H1 (cell line): ENCODE results near the gene RFXANK. TPM values are rescaled to one million over a fixed set of nuclear protein-coding genes. Genes with fewer than 3 reads are reported as not detected.

Experiments used
- CTCF ChIA-PET: fragments of 300-600 bp; sonication (Branson Sonifier 250); formaldehyde crosslinking; loops from one replicate; lab custom pipeline; 2021; ENCODE audit not compliant: partially characterized antibody; lab: Charles Lee
- POLR2A ChIA-PET: fragments of 300-600 bp; sonication (Branson Sonifier 250); formaldehyde crosslinking; loops from one replicate; lab custom pipeline; 2021; ENCODE audit warnings: inconsistent platforms; ENCODE audit not compliant: partially characterized antibody; lab: Charles Lee
- DNase-seq, 2 experiments: peaks; one replicate each; pipeline versions ENCODE4 v3.0.0 to v3.0.0-alpha.2; 2010 to 2022; ENCODE audit warnings: low spot score in 2 of 2, low read depth in 1 of 2, mixed read lengths in 1 of 2
- FAIRE-seq: peaks from 2 replicates; lab custom pipeline; 2011; peaks lifted over from hg19 to GRCh38; lab: Jason Lieb, UNC
- H2AFZ ChIP-seq: 2 replicates; pipeline ENCODE4 v1.8.1; 2012; ENCODE audit warnings: low read length, inconsistent platforms
- H2AK5ac ChIP-seq: 2 replicates; pipeline ENCODE4 v1.6.1; 2013; ENCODE audit warnings: low read depth, low read length
- H2BK120ac ChIP-seq: replicated peaks from 2 replicates; pipeline ENCODE3; 2013; ENCODE audit warnings: low read depth, low read length, inconsistent platforms
- H2BK12ac ChIP-seq: 2 replicates; pipeline ENCODE4 v1.6.1; 2013; ENCODE audit warnings: low read depth, low read length
- H2BK15ac ChIP-seq: 2 replicates; pipeline ENCODE4 v1.6.1; 2013; ENCODE audit warnings: low read length
- H2BK20ac ChIP-seq: 2 replicates; pipeline ENCODE4 v1.6.1; 2013; ENCODE audit warnings: low read length
- H2BK5ac ChIP-seq: 2 replicates; pipeline ENCODE4 v1.6.1; 2013; ENCODE audit warnings: low read depth, low read length
- H3K14ac ChIP-seq: 2 replicates; pipeline ENCODE4 v1.6.1; 2013; ENCODE audit warnings: inconsistent platforms; ENCODE audit not compliant: insufficient read length
- H3K18ac ChIP-seq: 2 replicates; pipeline ENCODE4 v1.6.1; 2013; ENCODE audit warnings: low read length; ENCODE audit errors: extremely low read depth
- H3K23ac ChIP-seq: 2 replicates; pipeline ENCODE4 v1.6.1; 2013; ENCODE audit warnings: inconsistent platforms; ENCODE audit not compliant: insufficient read length
- H3K23me2 ChIP-seq: 2 replicates; pipeline ENCODE4 v1.6.1; 2013; ENCODE audit warnings: low read depth, low read length
- H3K27ac ChIP-seq: 2 replicates; pipeline ENCODE4 v1.6.1; 2011; ENCODE audit warnings: low read depth, low read length, inconsistent platforms
- H3K27me3 ChIP-seq, 4 experiments: replicated peaks in 1 of 4; 1 replicate in 1 of 4; 2 replicates in 3 of 4; pipeline versions ENCODE4 v1.6.1 to v1.8.1; 2011 to 2013; ENCODE audit warnings: low read length in 3 of 4, mild to moderate bottlenecking in 3 of 4, inconsistent platforms in 2 of 4, mixed read lengths in 2 of 4, moderate library complexity in 1 of 4; ENCODE audit not compliant: control insufficient read depth in 3 of 4, insufficient read depth in 3 of 4; ENCODE audit errors: extremely low read depth in 1 of 4
- H3K36me3 ChIP-seq, 4 experiments: 2 replicates each; pipeline versions ENCODE4 v1.6.1 to v1.8.1; 2011 to 2013; ENCODE audit warnings: mild to moderate bottlenecking in 4 of 4, low read length in 3 of 4, moderate library complexity in 2 of 4, control low read depth in 1 of 4, inconsistent platforms in 1 of 4; ENCODE audit not compliant: insufficient read depth in 4 of 4, control insufficient read depth in 2 of 4
- H3K4ac ChIP-seq: replicated peaks from 2 replicates; pipeline ENCODE3; 2013; ENCODE audit warnings: low read length, low read depth, mixed read lengths, inconsistent platforms; ENCODE audit not compliant: insufficient read length
- H3K4me1 ChIP-seq, 4 experiments: replicated peaks in 1 of 4; 1 replicate in 1 of 4; 2 replicates in 3 of 4; pipeline versions ENCODE4 v1.6.1 to v1.8.1; 2011 to 2013; ENCODE audit warnings: low read length in 3 of 4, inconsistent platforms in 2 of 4, mixed read lengths in 1 of 4; ENCODE audit not compliant: insufficient read depth in 4 of 4, control insufficient read depth in 3 of 4
- H3K4me2 ChIP-seq, 2 experiments: 2 replicates each; pipeline versions ENCODE4 v1.6.1 to v1.8.1; 2011 to 2013; ENCODE audit warnings: low read depth in 2 of 2, low read length in 2 of 2, control low read depth in 1 of 2, inconsistent platforms in 1 of 2, mild to moderate bottlenecking in 1 of 2; ENCODE audit not compliant: insufficient read depth in 1 of 2
- H3K4me3 ChIP-seq, 4 experiments: fragments of 200-600, 300-600 bp in 1 of 4; sonication (generic), shearing (Covaris generic), sonication (Bioruptor Twin) in 1 of 4; 2 replicates each; pipeline versions ENCODE4 v1.5.1 to v1.8.1; 2011 to 2016; ENCODE audit warnings: low read length in 4 of 4, low read depth in 3 of 4, control low read depth in 2 of 4, inconsistent platforms in 2 of 4, mild to moderate bottlenecking in 2 of 4, mixed read lengths in 1 of 4, moderate library complexity in 1 of 4; ENCODE audit not compliant: insufficient read depth in 2 of 4; ENCODE audit errors: extremely low read depth in 1 of 4
- H3K56ac ChIP-seq: replicated peaks from 2 replicates; pipeline ENCODE3; 2013; ENCODE audit warnings: low read depth, mild to moderate bottlenecking, mixed read lengths, low read length, inconsistent platforms; ENCODE audit not compliant: insufficient read length
- H3K79me1 ChIP-seq: 2 replicates; pipeline ENCODE4 v1.6.1; 2013; ENCODE audit warnings: low read depth, low read length, control low read depth
- H3K79me2 ChIP-seq, 2 experiments: 2 replicates each; pipeline versions ENCODE4 v1.6.1 to v1.8.1; 2012 to 2013; ENCODE audit warnings: low read length in 2 of 2, mild to moderate bottlenecking in 2 of 2, inconsistent platforms in 1 of 2; ENCODE audit not compliant: insufficient read depth in 2 of 2, control insufficient read depth in 1 of 2
- H3K9ac ChIP-seq, 4 experiments: replicated peaks in 1 of 4; 1 replicate in 1 of 4; 2 replicates in 3 of 4; pipeline versions ENCODE4 v1.6.1 to v1.8.1; 2011 to 2013; ENCODE audit warnings: low read depth in 3 of 4, low read length in 3 of 4, control low read depth in 2 of 4, mild to moderate bottlenecking in 2 of 4, moderate library complexity in 2 of 4, inconsistent platforms in 1 of 4; ENCODE audit errors: extremely low read depth in 1 of 4
- H3K9me3 ChIP-seq, 2 experiments: 2 replicates each; pipeline versions ENCODE4 v1.6.1 to v1.8.1; 2012 to 2013; ENCODE audit warnings: mild to moderate bottlenecking in 2 of 2, moderate library complexity in 2 of 2, control low read depth in 1 of 2, inconsistent platforms in 1 of 2, low read depth in 1 of 2, low read length in 1 of 2, mixed read lengths in 1 of 2; ENCODE audit not compliant: insufficient read depth in 2 of 2
- H4K20me1 ChIP-seq, 2 experiments: replicated peaks in 1 of 2; 2 replicates each; pipeline versions ENCODE3 to v1.8.1; 2011 to 2013; ENCODE audit warnings: inconsistent platforms in 2 of 2, low read length in 2 of 2, mild to moderate bottlenecking in 1 of 2; ENCODE audit not compliant: insufficient read depth in 2 of 2, control insufficient read depth in 1 of 2
- H4K5ac ChIP-seq: 2 replicates; pipeline ENCODE4 v1.6.1; 2013; ENCODE audit warnings: low read length, low read depth, mixed read lengths, inconsistent platforms; ENCODE audit not compliant: insufficient read length
- H4K8ac ChIP-seq: 2 replicates; pipeline ENCODE4 v1.8.0; 2013; ENCODE audit warnings: mild to moderate bottlenecking, moderate library complexity, low read length, inconsistent platforms; ENCODE audit not compliant: insufficient read depth; ENCODE audit errors: extremely low read depth
- H4K91ac ChIP-seq: replicated peaks from 2 replicates; pipeline ENCODE3; 2013; ENCODE audit warnings: low read length, mixed read lengths, inconsistent platforms; ENCODE audit not compliant: insufficient read length
- ASH2L ChIP-seq: fragments of 200-600, 300-600 bp; sonication (generic); IDR thresholded peaks from one replicate; pipeline ENCODE4 v1.7.1; 2017; ENCODE audit warnings: low read length
- ATF2 ChIP-seq: IDR thresholded peaks from 2 replicates; pipeline ENCODE4 v1.6.1; 2012; ENCODE audit warnings: low read length, inconsistent platforms
- EGR1 ChIP-seq: IDR thresholded peaks from 2 replicates; pipeline ENCODE4 v1.6.1; 2011; ENCODE audit warnings: low read depth, low read length, borderline replicate concordance
- EP300 ChIP-seq, 2 experiments: IDR thresholded peaks; 1 replicate in 1 of 2; 2 replicates in 1 of 2; pipeline ENCODE4 v1.6.1; 2011 to 2012; ENCODE audit warnings: low read depth in 2 of 2, low read length in 2 of 2, mild to moderate bottlenecking in 2 of 2, borderline replicate concordance in 1 of 2, inconsistent platforms in 1 of 2, moderate library complexity in 1 of 2
- EZH2 ChIP-seq: fragments of 200-600 bp; sonication (generic); IDR thresholded peaks from 2 replicates; pipeline ENCODE4 v1.7.1; 2012; ENCODE audit warnings: low read depth, mild to moderate bottlenecking, moderate library complexity, low read length, inconsistent platforms; ENCODE audit not compliant: severe bottlenecking
- SIN3A ChIP-seq, 2 experiments: IDR thresholded peaks in 1 of 2; conservative IDR thresholded peaks in 1 of 2; 2 replicates each; pipeline ENCODE4 v1.6.1; 2011 to 2012; ENCODE audit warnings: low read length in 2 of 2, improper control_type of control experiment in 1 of 2, low read depth in 1 of 2, mild to moderate bottlenecking in 1 of 2
- SP2 ChIP-seq: IDR thresholded peaks from 2 replicates; pipeline ENCODE4 v1.6.1; 2012; ENCODE audit warnings: mild to moderate bottlenecking, low read length, inconsistent platforms
- TEAD4 ChIP-seq: IDR thresholded peaks from 2 replicates; pipeline ENCODE4 v1.6.1; 2012; ENCODE audit warnings: low read depth, low read length, inconsistent platforms, mixed read lengths
- WGBS, 2 experiments: shearing (Covaris generic) in 1 of 2; methylation state at CpG; one replicate each; pipeline versions ENCODE4 v1.1.6 to v1.1.7; 2013 to 2015; ENCODE audit warnings: low lambda C conversion rate in 2 of 2, mixed read lengths in 2 of 2, inconsistent platforms in 1 of 2, low coverage in 1 of 2, missing lambda C conversion rate in 1 of 2; ENCODE audit not compliant: insufficient replicate concordance in 2 of 2, insufficient coverage in 1 of 2, insufficient read length in 1 of 2; ENCODE audit errors: extremely low coverage in 1 of 2, missing lambda C conversion rate in 1 of 2; 5-methylcytosine and 5-hydroxymethylcytosine counted together
- polyA plus RNA-seq, 7 experiments: library from polyadenylated mRNA; depleted of rRNA in 3 of 7; stranded (reverse) in 5 of 7; unstranded in 2 of 7; fragments of >200 nt in 5 of 7; fragments of 200-250 nt in 2 of 7; gene quantifications; 1 replicate in 5 of 7; 2 replicates in 1 of 7; 4 replicates in 1 of 7; pipeline versions ENCODE4 v1.2.1 to v1.2.3, GENCODE V29; 2011 to 2013; ENCODE audit warnings: missing spikeins in 2 of 7, mixed read lengths in 2 of 7
- total RNA-seq: library from RNA; stranded (reverse); fragmentation: NEBNext Ultra II Directional; extraction: Animal tissue kit (Norgen Biotek cat#: 25700); gene quantifications from 2 replicates; pipeline ENCODE4 v1.2.1, GENCODE V29; 2021
- TF ChIP-seq, protein P1 (sequence below), 3 experiments: IDR thresholded peaks; 1 replicate in 2 of 3; 2 replicates in 1 of 3; pipeline versions ENCODE4 v1.5.1 to v1.6.1; 2011; ENCODE audit warnings: low read length in 3 of 3, mild to moderate bottlenecking in 3 of 3, inconsistent platforms in 2 of 3, low read depth in 1 of 3, moderate library complexity in 1 of 3; ENCODE audit not compliant: insufficient read depth in 1 of 3; ENCODE audit errors: control extremely low read depth in 1 of 3

RFXANK gene
- total and polyA plus RNA-seq, 2 of the 8 experiments (the other 6 are each of a cell fraction or from before 2014, with no cell fraction given): 72.9 to 87.5 TPM

DNA sequence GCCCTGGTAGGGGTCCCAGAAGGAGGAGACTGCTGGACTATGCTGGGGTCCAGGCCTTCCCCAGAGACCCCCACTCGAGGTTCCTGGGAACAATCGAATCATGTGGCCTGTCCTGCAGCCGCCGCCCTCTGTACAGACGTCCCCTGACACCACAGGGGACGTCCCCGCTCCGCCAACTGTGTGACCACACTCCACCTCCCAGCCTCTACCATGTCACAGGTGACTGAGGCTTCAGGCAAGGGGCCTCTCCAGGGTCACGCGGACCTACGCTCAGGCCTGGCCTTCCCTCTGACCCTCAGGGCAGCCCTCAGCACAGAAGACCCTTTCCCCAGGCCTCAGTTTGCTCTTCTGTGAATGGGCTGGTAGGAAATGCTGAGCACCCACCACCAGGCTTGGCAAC lies 40.6 kb upstream of the RFXANK start:
- FAIRE-seq (no peak), DNase-seq (no peak)
- H2AFZ ChIP-seq: no peak overlapping the region
- POLR2A ChIA-PET: interaction anchor here (1.1 kb wide), 1 partner anchor 9 kb away, joined by 5 read pairs; no protein-coding TSS in a partner anchor
- H4K91ac ChIP-seq: no peak overlapping the region
- no peak overlapping the region for H3K14ac ChIP-seq
- H2AK5ac ChIP-seq: no peak overlapping the region
- no peak overlapping the region for H3K4ac ChIP-seq
- WGBS, 2 experiments: 85% methylated on average over 9 of the region's 11 CpGs; no CpG with 5 or more reads in 1 of the 2 experiments
- no peak overlapping the region for H3K4me2 ChIP-seq
- no peak overlapping the region for H2BK120ac ChIP-seq
- H3K27me3 ChIP-seq: no peaks in the 10 kb centered on the region; a peak in 1 of 7 replicates
- CTCF ChIA-PET: interaction anchor here (1.0 to 1.2 kb wide), 3 partner anchors 9 to 23 kb away, joined by 3 read pairs; no protein-coding TSS in a partner anchor
- H3K56ac ChIP-seq: no peak overlapping the region
- no peak overlapping the region for H2BK12ac ChIP-seq
- no peaks in the 10 kb centered on the region for H3K23me2 ChIP-seq
- H3K9ac ChIP-seq: no peak overlapping the region
- H3K79me1 ChIP-seq: no peaks in the 10 kb centered on the region
- H3K79me2 ChIP-seq: no peaks in the 10 kb centered on the region
- peaks cover 0 to under 1% (median 0%) of the 10 kb centered on the region in 4 experiments; a peak in 1 of 8 replicates for H3K36me3 ChIP-seq
- H3K18ac ChIP-seq: no peak overlapping the region
- no peak overlapping the region for H3K27ac ChIP-seq
- H3K9me3 ChIP-seq: no peaks in the 10 kb centered on the region
- H3K4me1 ChIP-seq: no peaks in the 10 kb centered on the region; a peak in 3 of 7 replicates
- no peak overlapping the region for H3K23ac ChIP-seq
- no peak overlapping the region for H2BK5ac ChIP-seq
- no peak overlapping the region for H2BK20ac ChIP-seq
- H3K4me3 ChIP-seq: no peak overlapping the region
- H4K8ac ChIP-seq: no peak overlapping the region; the same call in 1 of the 2 replicates
- no peak overlapping the region for H2BK15ac ChIP-seq
- no peak overlapping the region for H4K5ac ChIP-seq
- H4K20me1 ChIP-seq: no peaks in the 10 kb centered on the region
- TF ChIP-seq EGR1: no peak
- TF ChIP-seq SP2: no peak
- TF ChIP-seq TEAD4: no peak
- TF ChIP-seq ASH2L: no peak
- TF ChIP-seq EP300 (IDR thresholded peaks at IDR 0.05; ENCODE audit: borderline replicate concordance in 1 of 2, low read depth in 2 of 2, low read length in 2 of 2): no peak
- TF ChIP-seq ATF2: no peak
- no peak for TF ChIP-seq SIN3A (conservative IDR thresholded peaks at IDR 0.05 in 1 of 2, IDR thresholded peaks at IDR 0.05 in 1 of 2; ENCODE audit: low read depth in 1 of 2, low read length in 2 of 2)
- TF ChIP-seq, protein P1, sequence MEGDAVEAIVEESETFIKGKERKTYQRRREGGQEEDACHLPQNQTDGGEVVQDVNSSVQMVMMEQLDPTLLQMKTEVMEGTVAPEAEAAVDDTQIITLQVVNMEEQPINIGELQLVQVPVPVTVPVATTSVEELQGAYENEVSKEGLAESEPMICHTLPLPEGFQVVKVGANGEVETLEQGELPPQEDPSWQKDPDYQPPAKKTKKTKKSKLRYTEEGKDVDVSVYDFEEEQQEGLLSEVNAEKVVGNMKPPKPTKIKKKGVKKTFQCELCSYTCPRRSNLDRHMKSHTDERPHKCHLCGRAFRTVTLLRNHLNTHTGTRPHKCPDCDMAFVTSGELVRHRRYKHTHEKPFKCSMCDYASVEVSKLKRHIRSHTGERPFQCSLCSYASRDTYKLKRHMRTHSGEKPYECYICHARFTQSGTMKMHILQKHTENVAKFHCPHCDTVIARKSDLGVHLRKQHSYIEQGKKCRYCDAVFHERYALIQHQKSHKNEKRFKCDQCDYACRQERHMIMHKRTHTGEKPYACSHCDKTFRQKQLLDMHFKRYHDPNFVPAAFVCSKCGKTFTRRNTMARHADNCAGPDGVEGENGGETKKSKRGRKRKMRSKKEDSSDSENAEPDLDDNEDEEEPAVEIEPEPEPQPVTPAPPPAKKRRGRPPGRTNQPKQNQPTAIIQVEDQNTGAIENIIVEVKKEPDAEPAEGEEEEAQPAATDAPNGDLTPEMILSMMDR (IDR thresholded peaks at IDR 0.05; ENCODE audit: control extremely low read depth in 1 of 3, insufficient read depth in 1 of 3, low read depth in 1 of 3, low read length in 3 of 3): no peak
- TF ChIP-seq EZH2: no peak
